ENCODE data around the gene PNMA8A.

Gene PNMA8A

GRCh38 chr19:46493236-46494145, 22.1 kb upstream of the PNMA8A start:
- peak; percentile 38 for DNase-seq (ENCODE audit: low spot score)
- no peak for TF ChIP-seq CTCF (IDR thresholded peaks at IDR 0.05; ENCODE audit: borderline replicate concordance, control extremely low read depth, extremely low read depth, insufficient read depth, missing control alignments)
- in situ Hi-C loops (cut with MboI; ENCODE audit: low sequenced_read_pairs, unreplicated experiment): loop anchor here (5.0 kb wide), 1 partner anchor 91 kb away; no protein-coding TSS in a partner anchor

GRCh38 chr19:46492841-46493235, 21.5 kb upstream of the PNMA8A start:
- no peak for TF ChIP-seq CTCF (IDR thresholded peaks at IDR 0.05; ENCODE audit: borderline replicate concordance, control extremely low read depth, extremely low read depth, insufficient read depth, missing control alignments)
- in situ Hi-C loops (cut with MboI; ENCODE audit: low sequenced_read_pairs, unreplicated experiment): loop anchor here (5.0 kb wide), 1 partner anchor 91 kb away; no protein-coding TSS in a partner anchor
- peak; percentile 25 for DNase-seq (ENCODE audit: low spot score)

GRCh38 chr19:46491975-46492682, 20.8 kb upstream of the PNMA8A start:
- in situ Hi-C loops (cut with MboI; ENCODE audit: low sequenced_read_pairs, unreplicated experiment): loop anchor here (5.0 kb wide), 1 partner anchor 90 kb away; no protein-coding TSS in a partner anchor
- no peak for TF ChIP-seq CTCF (IDR thresholded peaks at IDR 0.05; ENCODE audit: borderline replicate concordance, control extremely low read depth, extremely low read depth, insufficient read depth, missing control alignments)
- DNase-seq (ENCODE audit: low spot score): peak; percentile 36

DNA sequence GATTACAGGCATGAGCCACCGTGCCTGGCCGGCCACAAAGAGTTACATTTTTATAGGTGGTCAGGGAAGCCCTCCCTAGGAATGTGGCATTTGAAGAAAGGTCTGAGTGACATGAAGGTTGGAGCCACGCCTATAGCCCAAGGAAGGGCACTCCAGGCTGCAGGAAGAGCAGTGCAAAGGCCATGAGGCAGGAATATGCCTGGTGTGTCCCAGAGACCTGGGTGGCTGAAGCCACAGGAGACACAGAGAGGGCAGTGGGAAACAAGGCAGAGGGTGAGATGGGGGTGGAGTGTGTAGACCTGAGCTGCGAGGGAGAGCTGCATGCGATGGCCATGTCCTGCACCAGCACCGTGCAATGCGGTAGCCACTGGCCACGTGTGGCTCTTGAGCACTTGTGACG, 19.4 kb upstream of the PNMA8A start:
- in situ Hi-C loops (cut with MboI; ENCODE audit: low sequenced_read_pairs, unreplicated experiment): loop anchor here (5.0 kb wide), 1 partner anchor 88 kb away; no protein-coding TSS in a partner anchor
- no peak for TF ChIP-seq CTCF (IDR thresholded peaks at IDR 0.05; ENCODE audit: borderline replicate concordance, control extremely low read depth, extremely low read depth, insufficient read depth, missing control alignments)

GRCh38 chr19:46489445-46490272, 18.3 kb upstream of the PNMA8A start:
- in situ Hi-C loops (cut with MboI; ENCODE audit: low sequenced_read_pairs, unreplicated experiment): loop anchor here (5.0 kb wide), 1 partner anchor 87 kb away; no protein-coding TSS in a partner anchor
- peak; percentile 0 for TF ChIP-seq CTCF (IDR thresholded peaks at IDR 0.05; ENCODE audit: borderline replicate concordance, control extremely low read depth, extremely low read depth, insufficient read depth, missing control alignments)
- DNase-seq (ENCODE audit: low spot score): peak; percentile 48

More for the DNA sequence above, 19.4 kb upstream of the PNMA8A start:
- no peak for DNase-seq (ENCODE audit: low spot score)

- TF ChIP-seq CTCF (IDR thresholded peaks at IDR 0.05; ENCODE audit: borderline replicate concordance, control extremely low read depth, extremely low read depth, insufficient read depth, missing control alignments): no peak
- in situ Hi-C loops (cut with MboI; ENCODE audit: low sequenced_read_pairs, unreplicated experiment): no loop called here
- peak; percentile 37 for DNase-seq (ENCODE audit: low spot score)
Observed at GRCh38 chr19:46488551-46488950, 17.2 kb upstream of the PNMA8A start.

Data from GM13976 (cell line).